GM12872 (cell line): Measurements from ENCODE around the gene GNLY.

Source experiments
- TF ChIP-seq, protein P1 (sequence below): IDR thresholded peaks from 3 replicates; pipeline ENCODE4 v1.5.1; 2011; ENCODE audit warnings: low read depth, mild to moderate bottlenecking, low read length, moderate library complexity; ENCODE audit not compliant: insufficient read depth

Gene GNLY

DNA sequence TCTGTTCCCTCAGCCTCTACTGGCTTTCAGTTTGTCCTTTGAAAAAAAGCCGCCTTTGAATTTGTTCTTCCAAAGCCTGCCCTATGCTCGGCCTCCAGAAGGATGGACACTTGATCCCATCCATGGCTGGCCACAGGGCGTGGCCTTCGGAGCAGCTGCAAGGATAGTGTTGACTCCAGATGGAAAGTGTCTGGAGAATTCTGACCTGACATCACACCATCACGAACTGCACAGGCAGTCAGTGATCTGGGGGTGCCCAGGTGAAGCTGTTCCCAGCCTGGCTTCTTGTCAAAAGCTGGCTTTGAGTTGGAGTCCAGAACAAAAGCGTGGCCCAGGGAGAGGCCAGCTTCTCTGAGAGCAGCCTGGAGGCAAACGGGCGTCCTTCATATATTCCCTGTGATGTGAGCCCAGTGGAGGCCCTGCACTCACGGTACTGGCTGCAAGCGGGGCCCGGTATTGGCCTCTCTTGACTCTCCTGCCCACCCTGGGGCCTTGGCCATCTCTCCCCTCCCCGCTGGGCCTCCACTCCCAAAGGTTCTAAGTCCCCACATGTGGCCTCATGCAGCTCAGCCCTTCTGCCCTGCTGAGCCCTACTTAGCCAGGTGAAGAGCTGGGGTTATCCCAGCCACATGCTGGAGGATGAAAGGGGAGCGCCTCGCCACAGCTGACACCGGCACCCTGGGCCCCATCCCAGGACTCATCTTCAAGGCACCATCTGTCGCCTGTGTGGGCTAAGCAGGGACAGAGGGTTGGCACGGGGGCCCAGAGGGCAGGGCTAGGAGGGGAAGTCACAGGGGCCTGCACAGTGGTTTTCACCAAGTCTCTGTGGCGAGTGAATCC, 39.2 kb downstream of the GNLY start:
- TF ChIP-seq, protein P1, sequence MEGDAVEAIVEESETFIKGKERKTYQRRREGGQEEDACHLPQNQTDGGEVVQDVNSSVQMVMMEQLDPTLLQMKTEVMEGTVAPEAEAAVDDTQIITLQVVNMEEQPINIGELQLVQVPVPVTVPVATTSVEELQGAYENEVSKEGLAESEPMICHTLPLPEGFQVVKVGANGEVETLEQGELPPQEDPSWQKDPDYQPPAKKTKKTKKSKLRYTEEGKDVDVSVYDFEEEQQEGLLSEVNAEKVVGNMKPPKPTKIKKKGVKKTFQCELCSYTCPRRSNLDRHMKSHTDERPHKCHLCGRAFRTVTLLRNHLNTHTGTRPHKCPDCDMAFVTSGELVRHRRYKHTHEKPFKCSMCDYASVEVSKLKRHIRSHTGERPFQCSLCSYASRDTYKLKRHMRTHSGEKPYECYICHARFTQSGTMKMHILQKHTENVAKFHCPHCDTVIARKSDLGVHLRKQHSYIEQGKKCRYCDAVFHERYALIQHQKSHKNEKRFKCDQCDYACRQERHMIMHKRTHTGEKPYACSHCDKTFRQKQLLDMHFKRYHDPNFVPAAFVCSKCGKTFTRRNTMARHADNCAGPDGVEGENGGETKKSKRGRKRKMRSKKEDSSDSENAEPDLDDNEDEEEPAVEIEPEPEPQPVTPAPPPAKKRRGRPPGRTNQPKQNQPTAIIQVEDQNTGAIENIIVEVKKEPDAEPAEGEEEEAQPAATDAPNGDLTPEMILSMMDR: no peak

DNA sequence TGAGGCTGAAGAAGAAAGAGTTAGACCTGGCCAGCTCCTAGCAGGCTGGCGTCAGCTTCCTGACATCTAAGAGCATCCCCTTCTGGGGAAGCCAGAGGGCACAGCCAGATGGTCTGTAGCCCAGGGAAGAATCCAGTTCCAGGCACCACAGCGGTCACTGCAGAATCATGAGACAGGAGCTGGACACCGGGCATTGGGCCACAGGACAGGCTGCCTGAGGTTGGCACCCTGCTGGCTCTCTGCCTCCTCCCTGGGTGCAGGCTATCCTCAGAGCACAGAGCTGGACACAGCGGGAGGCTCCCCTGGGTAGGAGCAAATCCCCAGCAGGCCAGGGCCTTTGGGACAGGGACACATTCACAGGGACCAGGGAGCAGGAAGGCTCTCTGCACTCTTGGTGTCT, 39.9 kb downstream of the GNLY start:
- TF ChIP-seq, protein P1: no peak

DNA sequence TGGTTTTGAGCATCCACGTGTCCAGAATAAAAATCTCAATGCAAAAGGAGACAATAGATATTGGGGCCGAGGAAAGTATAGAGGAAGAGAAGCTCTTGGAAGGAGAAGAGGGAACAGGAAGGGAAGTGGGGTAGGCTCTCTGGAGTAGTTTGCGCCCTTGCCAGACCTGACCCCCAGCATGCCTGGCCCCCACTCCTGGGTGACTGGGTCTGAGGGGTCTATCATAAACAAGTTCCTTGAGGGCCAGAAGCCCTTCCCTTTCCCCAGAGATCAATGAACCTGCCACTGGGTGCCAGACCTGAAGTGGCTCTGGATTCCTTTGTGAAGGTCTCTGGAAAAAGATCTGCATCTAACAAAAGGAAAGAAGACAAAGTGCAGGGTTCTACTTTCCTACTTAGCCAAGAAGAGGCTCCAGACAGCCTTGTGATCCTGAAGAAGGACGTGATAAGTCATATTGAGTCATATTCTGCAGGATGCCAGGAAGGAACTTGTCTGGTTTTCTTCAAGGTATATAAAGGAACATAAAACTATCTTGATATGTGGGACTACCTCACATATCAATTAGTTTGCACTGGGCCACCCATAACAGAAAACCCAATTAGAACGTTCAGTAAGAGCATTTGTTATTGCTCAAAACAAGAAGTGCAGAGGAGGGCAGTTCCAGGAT, 40.9 kb downstream of the GNLY start:
- TF ChIP-seq, protein P1: no peak

DNA sequence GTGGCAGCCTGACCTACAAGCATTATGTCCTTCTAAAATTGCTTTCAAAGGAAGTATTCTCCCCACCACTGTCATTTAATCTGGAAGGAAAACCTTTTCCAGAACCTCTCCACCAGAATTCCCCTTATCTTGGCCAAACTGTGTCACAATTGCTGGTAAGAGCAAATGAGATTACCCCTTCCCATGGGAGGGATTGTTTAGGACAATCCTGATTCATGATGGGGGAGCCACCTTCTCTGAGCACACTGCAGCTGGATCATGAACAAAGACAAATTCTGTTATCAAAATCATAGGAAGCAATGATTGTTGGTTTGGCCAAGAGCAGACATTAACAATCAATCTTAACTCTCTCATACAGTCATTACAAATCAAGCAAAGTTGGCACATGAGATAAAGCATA, 41.5 kb downstream of the GNLY start:
- TF ChIP-seq, protein P1: no peak

DNA sequence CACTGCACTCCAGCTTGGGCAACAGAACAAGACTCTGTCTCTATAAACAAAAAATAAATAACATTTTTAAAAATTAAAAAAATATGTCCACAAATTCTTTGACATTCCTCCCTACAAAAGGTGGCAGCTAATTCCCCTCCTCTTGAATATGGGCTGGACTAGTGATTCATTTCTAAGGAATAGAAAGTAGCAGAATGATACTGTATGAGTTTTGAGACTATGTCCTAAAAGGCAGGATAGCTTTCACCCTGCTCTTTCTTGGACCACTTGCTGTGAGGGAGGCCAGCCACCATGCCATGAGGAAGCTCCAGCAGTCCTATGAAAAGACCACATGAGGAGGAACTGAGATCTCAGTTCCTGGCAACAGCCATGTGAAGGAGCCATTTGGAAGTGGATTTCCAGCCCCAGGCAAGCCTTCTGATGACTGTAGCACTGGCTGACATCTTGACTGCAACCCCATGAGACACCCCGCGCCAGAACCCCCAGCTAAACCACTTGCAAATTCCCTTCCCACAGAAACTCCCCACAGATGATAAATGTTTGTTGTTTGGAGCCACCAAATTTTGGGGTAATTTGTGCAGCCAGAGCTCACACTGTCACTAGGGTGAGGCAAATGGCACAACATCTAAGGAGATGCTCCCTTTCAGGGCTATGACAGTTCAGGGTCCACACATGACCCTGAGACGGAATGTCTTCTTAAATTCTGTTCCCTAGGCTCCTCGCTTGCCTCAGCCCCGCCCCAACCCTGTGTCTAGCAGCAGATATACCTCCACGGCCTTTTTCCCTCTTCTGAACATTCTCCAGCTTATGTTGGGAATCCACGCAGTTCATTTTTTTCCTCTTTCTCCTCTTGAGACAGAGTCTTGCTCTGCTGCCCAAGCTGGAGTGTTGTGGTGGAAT, 42.5 kb downstream of the GNLY start:
- TF ChIP-seq, protein P1: no peak

DNA sequence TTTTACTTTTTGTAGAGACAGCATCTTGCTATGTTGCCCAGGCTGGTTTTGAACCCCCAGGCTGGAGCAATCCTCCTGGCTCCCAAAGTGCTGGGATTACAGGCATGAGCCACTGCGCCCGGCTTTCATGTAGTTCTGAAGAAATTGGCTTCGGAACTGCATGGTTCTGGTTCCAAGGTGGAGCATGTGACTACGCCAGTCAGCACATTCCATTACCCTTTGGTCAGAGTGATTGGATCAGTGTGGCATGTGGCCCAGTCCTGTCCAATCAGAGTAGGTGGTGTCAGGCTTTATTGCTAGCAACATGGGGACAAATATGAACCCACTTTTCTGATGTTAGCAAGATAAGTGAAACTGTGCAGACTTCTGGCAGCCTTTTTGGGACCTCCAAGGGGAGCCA, 43.3 kb downstream of the GNLY start:
- TF ChIP-seq, protein P1: no peak

DNA sequence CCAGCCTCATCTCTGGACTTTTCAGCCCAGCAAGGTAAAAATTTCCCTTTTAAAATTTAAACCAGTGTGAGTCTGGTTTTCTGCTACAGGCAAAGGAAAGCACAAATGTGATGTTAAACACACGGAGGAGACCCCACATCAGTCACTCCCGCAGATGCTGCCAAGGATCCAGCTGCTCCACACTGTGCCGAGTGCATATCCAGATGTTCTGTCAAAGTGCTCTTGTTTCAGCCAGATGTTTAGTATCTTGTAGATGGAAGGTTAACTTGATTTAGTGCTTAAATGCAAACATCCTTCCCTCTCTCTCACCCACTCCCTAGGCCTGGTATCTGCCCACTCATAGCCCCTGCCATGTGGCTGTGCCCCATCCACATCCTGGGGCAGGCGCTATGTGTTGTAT, 43.8 kb downstream of the GNLY start:
- TF ChIP-seq, protein P1: no peak
